A673 (cell line): Measurements from ENCODE around the gene SNX19. TPM values are rescaled to one million over a fixed set of nuclear protein-coding genes. Genes with fewer than 3 reads are reported as not detected.
"Not testable (repeated sequence)": the region's sequence is repeated elsewhere in the genome, so short reads cannot be mapped to it uniquely, and the experiment has no call there.

Experiments used
- BruUV-seq: library from RNA; stranded (reverse); fragments of 400-500 nt; replicated peaks from 2 replicates; lab custom pipeline; 2021; lab: Mats Ljungman, UMichigan
- CTCF ChIA-PET: fragments of 300-600 bp; sonication (Branson Sonifier 250); formaldehyde crosslinking; loops from one replicate; lab custom pipeline; 2022; ENCODE audit warnings: antibody characterized with exemption; lab: Charles Lee
- POLR2A ChIA-PET: fragments of 300-600 bp; sonication (Branson Sonifier 250); formaldehyde crosslinking; loops from one replicate; lab custom pipeline; 2022; ENCODE audit warnings: antibody characterized with exemption; ENCODE audit not compliant: low non-redundant PET; lab: Charles Lee
- DNase-seq: peaks from one replicate; pipeline ENCODE4 v3.0.0-alpha.2; 2015; ENCODE audit warnings: low spot score
- H3K27ac ChIP-seq: fragments of 200-600 bp; sonication (generic); 2 replicates; pipeline ENCODE4 v1.5.1; 2016; ENCODE audit warnings: mixed run types, low read depth, mild to moderate bottlenecking, mixed read lengths, antibody characterized with exemption, low read length; ENCODE audit not compliant: poor library complexity, severe bottlenecking
- H3K27me3 ChIP-seq: fragments of 200-600 bp; sonication (generic); replicated peaks from 2 replicates; pipeline ENCODE4 v1.6.1; 2017; ENCODE audit warnings: mixed run types, low read depth, mild to moderate bottlenecking, mixed read lengths, antibody characterized with exemption, low read length; ENCODE audit not compliant: insufficient read depth, poor library complexity
- H3K36me3 ChIP-seq: fragments of 200-600 bp; sonication (generic); 2 replicates; pipeline ENCODE4 v1.6.1; 2016; ENCODE audit warnings: mixed run types, mild to moderate bottlenecking, mixed read lengths, antibody characterized with exemption, low read length; ENCODE audit not compliant: insufficient read depth, poor library complexity, severe bottlenecking
- H3K4me1 ChIP-seq: fragments of 200-600 bp; sonication (generic); 2 replicates; pipeline ENCODE4 v1.6.1; 2017; ENCODE audit warnings: mixed run types, mild to moderate bottlenecking, mixed read lengths, antibody characterized with exemption, low read length; ENCODE audit not compliant: insufficient read depth, poor library complexity, severe bottlenecking
- H3K4me3 ChIP-seq: fragments of 200-600 bp; sonication (generic); 2 replicates; pipeline ENCODE4 v1.5.1; 2016; ENCODE audit warnings: low read depth, mixed run types, mild to moderate bottlenecking, mixed read lengths, low read length; ENCODE audit not compliant: poor library complexity, severe bottlenecking
- H3K9me3 ChIP-seq: fragments of 200-600 bp; sonication (generic); 2 replicates; pipeline ENCODE4 v1.6.1; 2016; ENCODE audit warnings: mixed run types, low read depth, mild to moderate bottlenecking, mixed read lengths, antibody characterized with exemption, low read length; ENCODE audit not compliant: poor library complexity, severe bottlenecking
- CTCF ChIP-seq: fragments of 300-800, 200-600 bp; sonication (generic); conservative IDR thresholded peaks from 2 replicates; pipeline ENCODE4 v1.5.1; 2017; ENCODE audit warnings: low read depth, mild to moderate bottlenecking, antibody characterized with exemption, low read length, moderate library complexity, mixed read lengths
- EZH2 ChIP-seq: fragments of 200-600 bp; sonication (generic); IDR thresholded peaks from 2 replicates; pipeline ENCODE4 v1.6.1; 2017; ENCODE audit warnings: borderline replicate concordance, low read depth, mild to moderate bottlenecking, mixed read lengths, antibody characterized with exemption, low read length; ENCODE audit not compliant: poor library complexity, severe bottlenecking
- intact Hi-C: fragments of 100-400 bp; cut with micrococcal nuclease; formaldehyde crosslinking; loops from one replicate; pipeline ENCODE4 v1.10.0; 2022; ENCODE audit not compliant: unreplicated experiment
- total RNA-seq: library from RNA; stranded (reverse); gene quantifications from 2 replicates; pipeline ENCODE4 v1.2.3, GENCODE V29; 2021

SNX19 gene
- total RNA-seq, 1 experiment from 2014 or later: 51.9 TPM

- TF ChIP-seq EZH2 (no peak), CTCF (no peak)
- ChIA-PET POLR2A (no interaction called here), CTCF (interaction anchor here (1.1 to 5.8 kb wide), 2 partner anchors 426 to 430 kb away, joined by 4 to 52 read pairs; no protein-coding TSS in a partner anchor)
- Histone ChIP-seq H3K4me3 (no peak overlapping the region), H3K27ac (no peak overlapping the region), H3K36me3 (no peaks in the 10 kb centered on the region), H3K9me3 (no peaks in the 10 kb centered on the region), H3K27me3 (no peaks in the 10 kb centered on the region), H3K4me1 (no peaks in the 10 kb centered on the region)
- no peak for DNase-seq
- BruUV-seq: no TSS peak
- intact Hi-C loops: no loop called here
Measured at GRCh38 chr11:130861283-130861682, 55.0 kb downstream of the SNX19 start.

DNA sequence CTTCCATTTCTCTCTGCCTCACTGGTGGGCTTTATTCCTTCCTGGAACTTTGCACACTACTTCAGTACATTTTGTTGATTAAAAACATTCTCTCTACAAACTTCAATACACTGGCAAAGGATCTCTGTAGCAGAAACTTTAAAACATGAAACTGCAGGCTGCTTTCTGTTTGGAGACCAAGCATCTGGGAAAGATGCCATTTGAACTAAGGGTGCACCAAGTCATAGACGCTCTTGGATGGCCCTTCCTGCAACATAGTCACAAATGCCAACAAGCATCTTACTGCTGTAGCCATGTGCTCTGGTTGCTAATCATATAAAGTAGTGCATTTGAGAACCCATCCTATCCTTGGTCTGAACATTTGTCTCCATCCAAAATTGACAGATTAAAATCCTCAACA, 56.4 kb downstream of the SNX19 start:
- Histone ChIP-seq H3K27ac (no peak overlapping the region), H3K4me3 (no peak overlapping the region)
- BruUV-seq: no TSS peak

GRCh38 chr11:130858215-130858614, 58.1 kb downstream of the SNX19 start:
- no peaks in the 10 kb centered on the region for H3K27me3 ChIP-seq
- BruUV-seq: no TSS peak
- POLR2A ChIA-PET: interaction anchor here (0.7 kb wide), 1 partner anchor 378 kb away, joined by 3 read pairs; no protein-coding TSS in a partner anchor
- intact Hi-C loops: no loop called here
- no peak overlapping the region for H3K27ac ChIP-seq
- CTCF ChIA-PET: interaction anchor here (0.6 to 5.8 kb wide), 4 partner anchors 131 to 427 kb away, joined by 3 to 52 read pairs (median 4); no protein-coding TSS in a partner anchor
- H3K4me1 ChIP-seq: no peaks in the 10 kb centered on the region
- peak; percentile 42 for DNase-seq
- TF ChIP-seq CTCF: no peak
- no peak for TF ChIP-seq EZH2
- no peaks in the 10 kb centered on the region for H3K36me3 ChIP-seq
- no peaks in the 10 kb centered on the region for H3K9me3 ChIP-seq
- H3K4me3 ChIP-seq: no peak overlapping the region

More for the DNA sequence above, 56.4 kb downstream of the SNX19 start:
- POLR2A ChIA-PET: no interaction called here
- no peaks in the 10 kb centered on the region for H3K9me3 ChIP-seq
- TF ChIP-seq CTCF (no peak), EZH2 (no peak)
- no peaks in the 10 kb centered on the region for H3K4me1 ChIP-seq
- no peaks in the 10 kb centered on the region for H3K36me3 ChIP-seq
- no peaks in the 10 kb centered on the region for H3K27me3 ChIP-seq
- CTCF ChIA-PET: interaction anchor here (1.1 to 5.8 kb wide), 2 partner anchors 425 to 429 kb away, joined by 4 to 52 read pairs; no protein-coding TSS in a partner anchor
- intact Hi-C loops: no loop called here
- no peak for DNase-seq

DNA sequence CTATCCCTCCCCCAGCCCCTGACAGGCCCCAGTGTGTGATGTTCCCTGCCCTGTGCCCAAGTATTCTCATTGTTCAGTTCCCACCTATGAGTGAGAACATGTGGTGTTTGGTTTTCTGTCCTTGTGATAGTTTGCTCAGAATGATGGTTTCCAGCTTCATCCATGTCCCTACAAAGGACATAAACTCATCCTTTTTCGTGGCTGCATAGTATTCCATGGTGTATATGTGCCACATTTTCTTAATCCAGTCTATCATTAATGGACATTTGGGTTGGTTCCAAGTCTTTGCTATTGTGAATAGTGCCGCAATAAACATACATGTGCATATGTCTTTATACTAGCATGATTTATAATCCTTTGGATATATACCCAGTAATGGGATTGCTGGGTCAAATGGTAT, 60.6 kb downstream of the SNX19 start:
- CTCF ChIA-PET, intact Hi-C loops, POLR2A ChIA-PET: not testable (repeated sequence)

More for the DNA sequence above, 60.6 kb downstream of the SNX19 start:
- H3K9me3 ChIP-seq, H3K4me3 ChIP-seq, H3K36me3 ChIP-seq, H3K27me3 ChIP-seq, H3K27ac ChIP-seq, H3K4me1 ChIP-seq, BruUV-seq, DNase-seq: not testable (repeated sequence)
